ENCODE results near the gene EXOC6B. TPM values are rescaled to one million over a fixed set of nuclear protein-coding genes. Genes with fewer than 3 reads are reported as not detected.

The EXOC6B gene
- total and polyA plus RNA-seq, 10 of the 15 experiments (the other 5 are each of a cell fraction or from before 2014, with no cell fraction given) = 0.23 to 2.2 (median 1.2) TPM

DNA sequence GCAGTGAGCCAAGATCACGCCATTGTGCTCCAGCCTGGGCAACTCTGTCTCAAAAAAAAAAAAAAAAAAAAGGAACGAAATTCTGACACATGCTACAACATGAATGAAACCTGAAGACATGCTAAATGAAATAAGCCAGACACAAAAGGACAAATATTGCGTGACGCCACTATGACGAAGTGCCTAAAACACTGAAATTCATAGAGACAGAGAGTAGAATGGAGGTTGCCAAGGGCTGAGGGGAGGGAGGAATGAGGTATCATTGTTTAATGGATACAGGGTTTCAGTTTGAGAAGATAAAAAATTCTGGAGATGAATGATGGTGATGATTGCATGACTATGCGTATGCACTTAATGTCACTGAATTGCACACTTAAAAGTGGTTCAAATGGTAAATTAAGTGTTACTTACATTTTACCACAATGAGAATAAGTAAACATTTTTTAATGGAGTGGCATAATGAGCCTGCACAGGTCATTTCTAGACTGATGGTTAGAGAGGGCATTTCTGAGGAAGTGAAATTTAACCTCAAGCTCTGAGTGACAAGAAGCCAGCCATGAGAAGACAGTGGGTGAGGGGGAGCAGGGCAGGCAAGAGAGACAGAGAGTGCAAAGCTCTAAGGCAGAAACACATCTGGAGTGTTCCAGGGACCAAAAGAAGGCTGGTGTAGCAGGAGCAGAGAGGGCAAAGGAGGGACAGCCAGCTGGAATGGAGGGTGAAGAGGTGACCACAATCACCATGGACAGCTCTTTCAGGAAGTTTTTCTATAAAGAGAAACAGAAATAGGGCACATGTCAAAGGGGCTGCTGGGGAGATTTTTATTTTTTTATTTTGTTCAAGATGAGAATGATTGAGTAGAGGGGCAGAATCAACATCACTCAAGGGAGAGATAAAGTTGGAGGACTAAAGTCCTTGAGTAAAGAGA, 20.6 kb upstream of the EXOC6B start (continued):
- TF ChIP-seq PAX5 (IDR thresholded peaks at IDR 0.05; ENCODE audit: borderline replicate concordance, low read depth, low read length) (no peak), EGR1 (IDR thresholded peaks at IDR 0.05; ENCODE audit: borderline replicate concordance in 1 of 2, low read depth in 2 of 2, low read length in 2 of 2) (no peak), NBN (IDR thresholded peaks at IDR 0.05) (no peak), TAF1 (IDR thresholded peaks at IDR 0.05; ENCODE audit: borderline replicate concordance, low read depth, low read length) (no peak), ZNF207 (IDR thresholded peaks at IDR 0.05; ENCODE audit: borderline replicate concordance) (no peak), SPI1 (IDR thresholded peaks at IDR 0.05; ENCODE audit: borderline replicate concordance, insufficient read depth, low read depth, low read length) (peak; percentile 77; the same call in 1 of the 2 replicates), PBX3 (IDR thresholded peaks at IDR 0.05; ENCODE audit: insufficient replicate concordance, low read depth, low read length) (peak; percentile 72), CUX1 (IDR thresholded peaks at IDR 0.05; ENCODE audit: insufficient replicate concordance, low read depth, low read length) (no peak), FOS (IDR thresholded peaks at IDR 0.05; ENCODE audit: borderline replicate concordance, extremely low read depth, insufficient read length) (no peak), ZZZ3 (IDR thresholded peaks at IDR 0.05; ENCODE audit: control insufficient read depth, insufficient read length, low read depth) (no peak), MYB (IDR thresholded peaks at IDR 0.05; ENCODE audit: borderline replicate concordance, low read depth, low read length) (no peak), MTA2 (IDR thresholded peaks at IDR 0.05; ENCODE audit: low read depth) (peak; percentile 63; the same call in 1 of the 2 replicates), RUNX3 (IDR thresholded peaks at IDR 0.05; ENCODE audit: low read length) (peak; percentile 50), DPF2 (IDR thresholded peaks at IDR 0.05) (peak; percentile 31; the same call in 1 of the 2 replicates)
- TF ChIP-seq, protein P1, sequence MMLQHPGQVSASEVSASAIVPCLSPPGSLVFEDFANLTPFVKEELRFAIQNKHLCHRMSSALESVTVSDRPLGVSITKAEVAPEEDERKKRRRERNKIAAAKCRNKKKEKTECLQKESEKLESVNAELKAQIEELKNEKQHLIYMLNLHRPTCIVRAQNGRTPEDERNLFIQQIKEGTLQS (IDR thresholded peaks at IDR 0.05; ENCODE audit: borderline replicate concordance, extremely low read depth, low read depth, low read length) = no peak

Data from GM12878 (cell line).